ENCODE measurements around the gene FKBP14. TPM values are rescaled to one million over a fixed set of nuclear protein-coding genes. Genes with fewer than 3 reads are reported as not detected.

FKBP14 gene
- total and polyA plus RNA-seq, 9 of the 15 experiments (the other 6 are each of a cell fraction or from before 2014, with no cell fraction given): 5.3 to 27.9 (median 14.3) TPM

DNA sequence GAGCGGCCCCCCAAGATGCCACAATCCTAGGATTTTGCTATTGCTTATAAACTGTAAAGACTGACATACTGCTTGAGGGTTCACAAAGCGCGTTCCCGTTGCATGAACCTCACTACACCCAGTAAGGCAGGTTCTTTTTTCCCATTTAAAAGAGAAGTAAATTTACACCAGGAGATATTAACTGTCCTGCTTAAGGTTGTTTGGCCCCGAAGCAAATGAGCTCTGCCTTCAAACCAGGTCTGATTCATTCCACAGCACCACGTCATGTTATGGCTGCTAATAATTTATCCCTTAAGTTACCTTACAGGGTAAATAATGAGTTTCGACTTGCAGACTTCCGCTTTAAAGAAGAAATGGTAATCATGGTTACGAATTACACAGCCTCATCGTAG is 559 bp upstream of the FKBP14 start (continued):
- TF ChIP-seq DIDO1 (tag; IDR thresholded peaks at IDR 0.05; ENCODE audit: low read depth) (no peak), PCBP1 (IDR thresholded peaks at IDR 0.05; ENCODE audit: low read depth, low read length, poor library complexity, severe bottlenecking) (no peak), ZNF274 (IDR thresholded peaks at IDR 0.05; ENCODE audit: borderline replicate concordance, low read depth, low read length) (no peak), SUPT5H (IDR thresholded peaks at IDR 0.05) (no peak), ZNF592 (IDR thresholded peaks at IDR 0.05) (0 out of 2 replicates have a peak, but pooled peaks have one; percentile 22), ZNF785 (CRISPR knock-in tag; IDR thresholded peaks at IDR 0.05) (no peak), PREB (CRISPR knock-in tag; IDR thresholded peaks at IDR 0.05) (no peak), ZNF184 (CRISPR knock-in tag; IDR thresholded peaks at IDR 0.05) (no peak), ZNF707 (CRISPR knock-in tag; conservative IDR thresholded peaks at IDR 0.05) (no peak), TGIF2 (CRISPR knock-in tag; IDR thresholded peaks at IDR 0.05) (no peak), PHTF2 (CRISPR knock-in tag; IDR thresholded peaks at IDR 0.05) (no peak)
- TF ChIP-seq, protein P1, sequence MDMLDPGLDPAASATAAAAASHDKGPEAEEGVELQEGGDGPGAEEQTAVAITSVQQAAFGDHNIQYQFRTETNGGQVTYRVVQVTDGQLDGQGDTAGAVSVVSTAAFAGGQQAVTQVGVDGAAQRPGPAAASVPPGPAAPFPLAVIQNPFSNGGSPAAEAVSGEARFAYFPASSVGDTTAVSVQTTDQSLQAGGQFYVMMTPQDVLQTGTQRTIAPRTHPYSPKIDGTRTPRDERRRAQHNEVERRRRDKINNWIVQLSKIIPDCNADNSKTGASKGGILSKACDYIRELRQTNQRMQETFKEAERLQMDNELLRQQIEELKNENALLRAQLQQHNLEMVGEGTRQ (CRISPR knock-in tag; IDR thresholded peaks at IDR 0.05): no peak
- TF ChIP-seq, protein P2, sequence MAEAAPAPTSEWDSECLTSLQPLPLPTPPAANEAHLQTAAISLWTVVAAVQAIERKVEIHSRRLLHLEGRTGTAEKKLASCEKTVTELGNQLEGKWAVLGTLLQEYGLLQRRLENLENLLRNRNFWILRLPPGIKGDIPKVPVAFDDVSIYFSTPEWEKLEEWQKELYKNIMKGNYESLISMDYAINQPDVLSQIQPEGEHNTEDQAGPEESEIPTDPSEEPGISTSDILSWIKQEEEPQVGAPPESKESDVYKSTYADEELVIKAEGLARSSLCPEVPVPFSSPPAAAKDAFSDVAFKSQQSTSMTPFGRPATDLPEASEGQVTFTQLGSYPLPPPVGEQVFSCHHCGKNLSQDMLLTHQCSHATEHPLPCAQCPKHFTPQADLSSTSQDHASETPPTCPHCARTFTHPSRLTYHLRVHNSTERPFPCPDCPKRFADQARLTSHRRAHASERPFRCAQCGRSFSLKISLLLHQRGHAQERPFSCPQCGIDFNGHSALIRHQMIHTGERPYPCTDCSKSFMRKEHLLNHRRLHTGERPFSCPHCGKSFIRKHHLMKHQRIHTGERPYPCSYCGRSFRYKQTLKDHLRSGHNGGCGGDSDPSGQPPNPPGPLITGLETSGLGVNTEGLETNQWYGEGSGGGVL (CRISPR knock-in tag; IDR thresholded peaks at IDR 0.05): no peak
- TF ChIP-seq, protein P3, sequence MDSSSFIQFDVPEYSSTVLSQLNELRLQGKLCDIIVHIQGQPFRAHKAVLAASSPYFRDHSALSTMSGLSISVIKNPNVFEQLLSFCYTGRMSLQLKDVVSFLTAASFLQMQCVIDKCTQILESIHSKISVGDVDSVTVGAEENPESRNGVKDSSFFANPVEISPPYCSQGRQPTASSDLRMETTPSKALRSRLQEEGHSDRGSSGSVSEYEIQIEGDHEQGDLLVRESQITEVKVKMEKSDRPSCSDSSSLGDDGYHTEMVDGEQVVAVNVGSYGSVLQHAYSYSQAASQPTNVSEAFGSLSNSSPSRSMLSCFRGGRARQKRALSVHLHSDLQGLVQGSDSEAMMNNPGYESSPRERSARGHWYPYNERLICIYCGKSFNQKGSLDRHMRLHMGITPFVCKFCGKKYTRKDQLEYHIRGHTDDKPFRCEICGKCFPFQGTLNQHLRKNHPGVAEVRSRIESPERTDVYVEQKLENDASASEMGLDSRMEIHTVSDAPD (CRISPR knock-in tag; IDR thresholded peaks at IDR 0.05): no peak
- TF ChIP-seq, protein P4, sequence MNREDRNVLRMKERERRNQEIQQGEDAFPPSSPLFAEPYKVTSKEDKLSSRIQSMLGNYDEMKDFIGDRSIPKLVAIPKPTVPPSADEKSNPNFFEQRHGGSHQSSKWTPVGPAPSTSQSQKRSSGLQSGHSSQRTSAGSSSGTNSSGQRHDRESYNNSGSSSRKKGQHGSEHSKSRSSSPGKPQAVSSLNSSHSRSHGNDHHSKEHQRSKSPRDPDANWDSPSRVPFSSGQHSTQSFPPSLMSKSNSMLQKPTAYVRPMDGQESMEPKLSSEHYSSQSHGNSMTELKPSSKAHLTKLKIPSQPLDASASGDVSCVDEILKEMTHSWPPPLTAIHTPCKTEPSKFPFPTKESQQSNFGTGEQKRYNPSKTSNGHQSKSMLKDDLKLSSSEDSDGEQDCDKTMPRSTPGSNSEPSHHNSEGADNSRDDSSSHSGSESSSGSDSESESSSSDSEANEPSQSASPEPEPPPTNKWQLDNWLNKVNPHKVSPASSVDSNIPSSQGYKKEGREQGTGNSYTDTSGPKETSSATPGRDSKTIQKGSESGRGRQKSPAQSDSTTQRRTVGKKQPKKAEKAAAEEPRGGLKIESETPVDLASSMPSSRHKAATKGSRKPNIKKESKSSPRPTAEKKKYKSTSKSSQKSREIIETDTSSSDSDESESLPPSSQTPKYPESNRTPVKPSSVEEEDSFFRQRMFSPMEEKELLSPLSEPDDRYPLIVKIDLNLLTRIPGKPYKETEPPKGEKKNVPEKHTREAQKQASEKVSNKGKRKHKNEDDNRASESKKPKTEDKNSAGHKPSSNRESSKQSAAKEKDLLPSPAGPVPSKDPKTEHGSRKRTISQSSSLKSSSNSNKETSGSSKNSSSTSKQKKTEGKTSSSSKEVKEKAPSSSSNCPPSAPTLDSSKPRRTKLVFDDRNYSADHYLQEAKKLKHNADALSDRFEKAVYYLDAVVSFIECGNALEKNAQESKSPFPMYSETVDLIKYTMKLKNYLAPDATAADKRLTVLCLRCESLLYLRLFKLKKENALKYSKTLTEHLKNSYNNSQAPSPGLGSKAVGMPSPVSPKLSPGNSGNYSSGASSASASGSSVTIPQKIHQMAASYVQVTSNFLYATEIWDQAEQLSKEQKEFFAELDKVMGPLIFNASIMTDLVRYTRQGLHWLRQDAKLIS (CRISPR knock-in tag; IDR thresholded peaks at IDR 0.05): peak; percentile 79
